HepG2 (cell line): Measurements from ENCODE around the gene MIA2. TPM values are rescaled to one million over a fixed set of nuclear protein-coding genes. Genes with fewer than 3 reads are reported as not detected.
A peak's percentile ranks its signal among the peaks of the same experiment; 100 is the strongest.

Source experiments
- ATF4 ChIP-seq, 2 experiments: fragments of 450-650 bp in 1 of 2; sonication (generic) in 1 of 2; formaldehyde crosslinking; IDR thresholded peaks; 2 replicates each; pipeline versions ENCODE4 v1.5.0 to v1.8.0; 2020 to 2022; ENCODE audit warnings: mild to moderate bottlenecking in 1 of 2, missing genetic modification reagents in 1 of 2
- ATF7 ChIP-seq, 2 experiments: fragments of 450-650 bp in 1 of 2; sonication (generic) in 1 of 2; formaldehyde crosslinking in 1 of 2; IDR thresholded peaks; 2 replicates each; pipeline versions ENCODE4 v1.4.0 to v1.6.1; 2016 to 2020; ENCODE audit warnings: antibody characterized with exemption in 1 of 2, mild to moderate bottlenecking in 1 of 2, missing genetic modification reagents in 1 of 2
- CREM ChIP-seq, 2 experiments: sonication (generic) in 1 of 2; formaldehyde crosslinking in 1 of 2; IDR thresholded peaks; 2 replicates each; pipeline versions ENCODE4 v1.4.0 to v1.6.1; 2016 to 2020; ENCODE audit warnings: antibody characterized with exemption in 1 of 2, mild to moderate bottlenecking in 1 of 2, missing genetic modification reagents in 1 of 2
- FOSL2 ChIP-seq: sonication (generic); formaldehyde crosslinking; IDR thresholded peaks from 2 replicates; pipeline ENCODE4 v1.4.0; 2020; ENCODE audit warnings: missing genetic modification reagents
- GATA4 ChIP-seq: sonication (generic); IDR thresholded peaks from 2 replicates; pipeline ENCODE4 v1.6.1; 2016; ENCODE audit warnings: antibody characterized with exemption, low read depth, borderline replicate concordance
- KDM5A ChIP-seq: fragments of 200-600 bp; sonication (generic); IDR thresholded peaks from 2 replicates; pipeline ENCODE4 v1.7.0; 2018; ENCODE audit warnings: antibody characterized with exemption, mild to moderate bottlenecking, low read length, borderline replicate concordance
- PHF8 ChIP-seq: sonication (generic); formaldehyde crosslinking; IDR thresholded peaks from 2 replicates; pipeline ENCODE4 v1.5.0; 2020; ENCODE audit warnings: missing genetic modification reagents
- PRDM4 ChIP-seq: sonication (generic); formaldehyde crosslinking; IDR thresholded peaks from 2 replicates; pipeline ENCODE4 v1.9.0; 2021; ENCODE audit warnings: missing genetic modification reagents, borderline replicate concordance
- RXRA ChIP-seq: sonication (generic); formaldehyde crosslinking; IDR thresholded peaks from 2 replicates; pipeline ENCODE4 v1.5.1; 2020; ENCODE audit warnings: missing genetic modification reagents
- SOX5 ChIP-seq: IDR thresholded peaks from 2 replicates; pipeline ENCODE4 v1.6.1; 2016; ENCODE audit warnings: borderline replicate concordance
- SRY ChIP-seq: sonication (generic); formaldehyde crosslinking; IDR thresholded peaks from 2 replicates; pipeline ENCODE4 v1.8.0; 2022; ENCODE audit warnings: mild to moderate bottlenecking, missing genetic modification reagents
- TFDP1 ChIP-seq: IDR thresholded peaks from 2 replicates; pipeline ENCODE4 v1.6.1; 2016; ENCODE audit warnings: missing compliant biosample characterization, missing genetic modification reagents, borderline replicate concordance
- UBTF ChIP-seq: sonication (generic); formaldehyde crosslinking; IDR thresholded peaks from 2 replicates; pipeline ENCODE4 v1.4.0; 2020; ENCODE audit warnings: mild to moderate bottlenecking, missing genetic modification reagents
- ZFP82 ChIP-seq: sonication (generic); formaldehyde crosslinking; IDR thresholded peaks from 2 replicates; pipeline ENCODE4 v1.5.1; 2020; ENCODE audit warnings: mild to moderate bottlenecking, missing genetic modification reagents, borderline replicate concordance
- ZMYM4 ChIP-seq: sonication (generic); formaldehyde crosslinking; IDR thresholded peaks from 2 replicates; pipeline ENCODE4 v1.8.1; 2023; ENCODE audit warnings: mild to moderate bottlenecking, missing genetic modification reagents
- ZNF367 ChIP-seq: sonication (generic); formaldehyde crosslinking; IDR thresholded peaks from 2 replicates; pipeline ENCODE4 v1.4.0; 2020; ENCODE audit warnings: missing genetic modification reagents, borderline replicate concordance
- ZNF432 ChIP-seq: sonication (generic); formaldehyde crosslinking; IDR thresholded peaks from 2 replicates; pipeline ENCODE4 v1.5.0; 2020; ENCODE audit warnings: missing genetic modification reagents, mild to moderate bottlenecking, borderline replicate concordance
- ZNF558 ChIP-seq: sonication (generic); formaldehyde crosslinking; IDR thresholded peaks from 2 replicates; pipeline ENCODE4 v1.9.0; 2022; ENCODE audit warnings: mild to moderate bottlenecking, missing genetic modification reagents, borderline replicate concordance
- ZNF589 ChIP-seq: sonication (generic); formaldehyde crosslinking; conservative IDR thresholded peaks from 2 replicates; pipeline ENCODE4 v1.8.0; 2022; ENCODE audit warnings: mild to moderate bottlenecking, moderate library complexity, missing genetic modification reagents
- ZNF615 ChIP-seq: sonication (generic); formaldehyde crosslinking; IDR thresholded peaks from 2 replicates; pipeline ENCODE4 v1.5.0; 2020; ENCODE audit warnings: mild to moderate bottlenecking, missing genetic modification reagents, borderline replicate concordance
- ZNF746 ChIP-seq: sonication (generic); formaldehyde crosslinking; IDR thresholded peaks from 2 replicates; pipeline ENCODE4 v1.8.0; 2022; ENCODE audit warnings: mild to moderate bottlenecking, missing genetic modification reagents
- polyA plus RNA-seq, 8 experiments: library from polyadenylated mRNA; depleted of rRNA in 3 of 8; stranded (reverse) in 7 of 8; unstranded in 1 of 8; fragments of >200 nt; fragmentation: Illumina TruSeq in 4 of 8; extraction: Trizol in 4 of 8; gene quantifications; 2 replicates each; pipeline versions ENCODE4 v1.2.1 to v1.2.3, GENCODE V29; 2011 to 2016; ENCODE audit warnings: low read depth in 4 of 8, missing spikeins in 1 of 8, mixed read lengths in 1 of 8; ENCODE audit not compliant: insufficient read depth in 1 of 8
- total RNA-seq, 5 experiments: library from RNA; depleted of rRNA; stranded (reverse); fragments of >200 nt; fragmentation: Illumina TruSeq; extraction: Trizol; gene quantifications; 2 replicates each; pipeline ENCODE4 v1.2.3, GENCODE V29; 2016; ENCODE audit warnings: low read depth in 1 of 5

MIA2 gene
- total and polyA plus RNA-seq, 2 of the 13 experiments (the other 11 are each of a cell fraction or from before 2014, with no cell fraction given): 134 to 158 TPM

GRCh38 chr14:39431416-39432178, 197.9 kb downstream of the MIA2 start (continued):
- no peak for TF ChIP-seq PRDM4
- TF ChIP-seq SOX5: peak; percentile 8; the same call in 1 of the 2 replicates
- peak; percentile 78; the same call in 1 of the 2 replicates for TF ChIP-seq SRY (CRISPR knock-in tag)
- TF ChIP-seq ZFP82 (CRISPR knock-in tag): no peak
- TF ChIP-seq ATF7 (IDR thresholded peaks at IDR 0.05): no peak
- TF ChIP-seq ATF7 (CRISPR knock-in tag; IDR thresholded peaks at IDR 0.05): 0 out of 2 replicates have a peak, but pooled peaks have one; percentile 2
- TF ChIP-seq PHF8: peak; percentile 81; the same call in 1 of the 2 replicates
- TF ChIP-seq ZNF558: 0 out of 2 replicates have a peak, but pooled peaks have one; percentile 24
- no peak for TF ChIP-seq ZMYM4 (CRISPR knock-in tag)
- TF ChIP-seq KDM5A: peak; percentile 85
- no peak for TF ChIP-seq ZNF746 (CRISPR knock-in tag)
- no peak; the same call in 1 of the 2 replicates for TF ChIP-seq GATA4
- TF ChIP-seq ZNF615: no peak
- TF ChIP-seq CREM (IDR thresholded peaks at IDR 0.05): no peak
- no peak for TF ChIP-seq CREM (CRISPR knock-in tag; IDR thresholded peaks at IDR 0.05)
- TF ChIP-seq ATF4 (CRISPR knock-in tag; IDR thresholded peaks at IDR 0.05): peak in 1 of 2 experiments; percentile 64; a peak in 1 of 4 replicates
- peak; percentile 95 for TF ChIP-seq UBTF (CRISPR knock-in tag)
- peak; percentile 26; the same call in 1 of the 2 replicates for TF ChIP-seq FOSL2 (CRISPR knock-in tag)
- TF ChIP-seq ZNF589: 0 out of 2 replicates have a peak, but pooled peaks have one; percentile 86
- 0 out of 2 replicates have a peak, but pooled peaks have one; percentile 51 for TF ChIP-seq RXRA (CRISPR knock-in tag)
- peak; percentile 83; the same call in 1 of the 2 replicates for TF ChIP-seq ZNF367
- peak; percentile 62; the same call in 1 of the 2 replicates for TF ChIP-seq TFDP1 (CRISPR knock-in tag)
- TF ChIP-seq ZNF432 (CRISPR knock-in tag): 0 out of 2 replicates have a peak, but pooled peaks have one; percentile 27
